ENCODE measurements around the gene MAGI1.
"Not testable (repeated sequence)": the region's sequence is repeated elsewhere in the genome, so short reads cannot be mapped to it uniquely, and the experiment has no call there.

MAGI1 gene

DNA sequence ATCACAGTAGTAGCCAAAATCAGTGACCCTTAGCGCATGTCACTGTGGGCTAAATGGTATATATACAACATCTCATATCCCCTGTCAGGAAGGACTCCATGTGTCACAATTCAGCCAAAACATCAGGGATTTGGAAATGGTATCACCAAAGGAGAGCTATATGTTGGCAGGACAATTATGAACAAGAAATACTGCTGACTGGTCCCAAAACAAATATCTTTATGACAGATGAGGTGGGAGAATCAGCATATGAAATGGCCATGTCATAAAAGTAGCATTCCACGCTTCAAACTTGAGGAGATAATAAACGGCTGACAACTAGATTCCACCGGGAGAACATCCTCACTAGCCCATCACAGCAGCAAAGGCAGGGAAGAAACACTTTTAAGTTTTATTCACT is 158.4 kb downstream of the MAGI1 start:
- in situ Hi-C loops (cut with MboI; ENCODE audit: low sequenced_read_pairs), result no loop called here

DNA sequence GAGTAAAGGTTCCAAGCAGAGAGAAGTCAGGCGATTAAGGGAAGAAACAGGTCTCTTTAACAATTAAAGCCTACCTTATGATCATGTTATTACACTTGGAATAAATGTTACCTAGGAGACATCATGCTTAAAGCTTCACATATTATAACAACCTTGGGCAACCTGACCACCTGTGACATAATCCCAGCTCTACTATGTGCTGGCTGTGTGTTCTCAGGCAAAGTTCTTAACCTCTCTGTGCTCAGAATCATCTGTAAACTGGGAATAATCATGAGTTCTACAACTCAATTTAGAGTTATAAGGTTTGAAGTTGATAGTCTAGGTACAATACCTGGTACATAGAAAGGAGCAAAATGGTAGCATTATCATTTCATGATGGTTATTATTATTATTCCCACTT is 159.3 kb downstream of the MAGI1 start:
- in situ Hi-C loops (cut with MboI; ENCODE audit: low sequenced_read_pairs), result no loop called here

DNA sequence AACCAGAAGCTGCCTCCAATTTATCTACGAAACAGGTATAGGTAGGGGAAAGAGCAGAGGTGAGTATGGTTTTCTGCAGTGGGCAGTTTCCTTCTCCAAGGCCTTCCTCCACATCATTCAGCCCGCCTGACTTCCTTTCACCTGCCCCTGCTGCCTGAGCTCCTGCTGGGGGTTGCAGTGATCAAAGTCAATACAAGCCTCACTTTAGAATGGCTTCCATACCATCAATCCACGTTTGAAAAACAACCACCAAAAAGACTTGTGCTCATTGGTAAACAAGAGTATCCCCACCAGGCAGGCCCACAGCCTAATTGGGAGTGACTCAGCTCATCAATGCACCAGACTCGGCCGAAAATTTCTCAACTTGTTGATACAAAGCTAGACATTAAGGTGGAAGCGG is 159.9 kb downstream of the MAGI1 start:
- in situ Hi-C loops (cut with MboI; ENCODE audit: low sequenced_read_pairs), result no loop called here

DNA sequence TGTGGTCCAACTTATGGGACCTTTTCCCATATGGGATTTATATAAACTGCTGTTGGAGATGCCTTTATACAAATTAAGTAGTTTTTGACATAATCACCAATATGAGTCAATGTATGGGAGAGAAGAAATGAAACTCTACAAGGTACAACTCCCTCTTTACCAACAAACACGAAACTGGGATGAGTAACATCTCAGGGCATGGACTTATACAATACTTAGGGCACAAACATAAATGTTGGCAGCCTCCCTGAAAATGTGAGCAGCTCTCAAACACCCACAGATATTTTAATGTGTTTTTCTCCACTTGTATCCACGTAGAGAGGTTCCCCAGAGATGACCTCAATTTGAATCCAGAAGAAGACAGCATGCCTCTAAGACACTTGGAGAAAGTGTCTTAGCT is 161.6 kb downstream of the MAGI1 start:
- in situ Hi-C loops (cut with MboI; ENCODE audit: low sequenced_read_pairs), result no loop called here

DNA sequence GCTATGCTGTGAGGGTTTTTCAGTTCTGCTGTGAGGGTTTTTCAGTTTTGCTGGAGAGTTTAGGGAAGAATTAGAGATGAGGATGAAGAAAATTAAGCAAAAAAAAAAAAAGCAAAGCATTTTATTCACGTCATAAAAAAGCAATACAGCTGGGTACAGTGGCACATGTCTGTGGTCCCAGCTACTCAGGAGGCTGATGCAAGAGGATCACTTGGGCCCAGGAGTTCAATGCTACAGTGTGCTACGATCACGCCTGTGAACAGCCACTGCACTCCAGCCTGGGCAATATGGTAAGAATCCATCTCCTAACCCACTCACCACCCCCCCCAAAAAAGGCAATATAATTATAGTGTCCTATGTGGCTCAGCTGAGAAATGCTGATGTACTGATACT is 162.7 kb downstream of the MAGI1 start:
- in situ Hi-C loops (cut with MboI; ENCODE audit: low sequenced_read_pairs), result no loop called here

DNA sequence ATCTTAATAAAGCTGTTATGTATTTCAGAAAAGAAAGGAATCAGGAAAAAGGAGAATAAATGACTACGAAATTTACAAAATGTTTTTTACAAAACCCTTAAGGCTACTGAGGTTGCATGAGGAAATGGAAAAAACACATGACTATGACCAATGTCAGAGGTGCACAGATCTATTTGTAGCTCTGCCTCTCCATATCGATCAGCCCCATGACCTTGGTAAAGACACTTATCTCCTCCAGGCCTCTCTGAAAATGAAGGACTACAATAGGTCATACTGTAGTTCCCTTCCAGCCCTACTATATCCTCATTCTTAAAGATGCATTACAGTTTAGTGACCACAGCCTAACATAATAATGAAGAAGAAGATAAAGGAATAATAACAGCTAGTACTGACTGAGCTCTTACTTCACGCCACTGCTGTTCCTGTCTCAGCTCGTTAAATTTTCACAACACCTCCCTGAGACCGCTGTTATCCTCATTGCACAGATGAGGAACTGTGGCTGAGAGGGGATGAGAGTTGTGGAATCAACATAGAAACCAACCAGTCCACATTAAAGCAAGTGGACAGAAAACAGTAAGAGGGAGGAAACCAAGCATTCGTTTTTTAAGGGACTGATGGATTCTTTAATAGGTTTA is 163.2 kb downstream of the MAGI1 start:
- in situ Hi-C loops (cut with MboI; ENCODE audit: low sequenced_read_pairs), result no loop called here

DNA sequence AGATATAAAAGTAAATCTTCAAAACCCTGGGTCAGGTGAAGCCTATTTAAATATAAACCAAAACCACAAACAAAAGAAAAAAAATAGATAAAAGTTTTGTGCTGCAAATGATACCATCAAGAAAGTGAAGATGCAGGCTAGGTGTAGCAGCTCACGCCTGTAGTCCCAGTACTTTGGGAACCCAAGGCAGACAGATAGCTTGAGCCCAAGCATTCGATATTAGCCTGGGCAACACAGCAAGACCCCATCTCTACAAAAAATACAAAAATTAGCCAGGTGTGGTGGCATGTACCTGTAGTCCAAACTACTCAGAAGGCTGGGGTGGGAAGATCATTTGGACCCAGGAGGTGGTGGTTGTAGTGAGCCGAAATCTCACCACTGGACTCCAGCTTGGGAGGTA is 164.8 kb downstream of the MAGI1 start:
- in situ Hi-C loops (cut with MboI; ENCODE audit: low sequenced_read_pairs), result no loop called here

DNA sequence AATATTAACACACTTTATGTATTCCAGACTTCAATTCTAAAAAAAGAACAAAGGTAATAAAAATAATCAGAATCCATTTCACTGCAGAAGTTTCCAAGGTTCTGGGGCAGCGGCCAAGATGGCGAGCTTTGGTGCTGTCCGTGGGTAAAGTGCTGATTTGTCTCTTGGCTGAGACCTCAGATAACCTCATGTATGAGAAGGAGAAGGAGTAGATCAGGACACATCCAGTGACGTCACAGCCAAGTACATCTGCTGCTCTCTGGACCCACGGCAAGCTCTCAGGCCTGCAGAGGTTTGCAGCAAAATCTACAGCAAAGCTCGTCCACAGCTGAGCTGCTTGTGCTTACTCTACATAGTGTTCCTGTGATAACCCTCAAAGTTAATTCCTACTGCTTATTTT is 165.7 kb downstream of the MAGI1 start:
- in situ Hi-C loops (cut with MboI; ENCODE audit: low sequenced_read_pairs), result no loop called here

DNA sequence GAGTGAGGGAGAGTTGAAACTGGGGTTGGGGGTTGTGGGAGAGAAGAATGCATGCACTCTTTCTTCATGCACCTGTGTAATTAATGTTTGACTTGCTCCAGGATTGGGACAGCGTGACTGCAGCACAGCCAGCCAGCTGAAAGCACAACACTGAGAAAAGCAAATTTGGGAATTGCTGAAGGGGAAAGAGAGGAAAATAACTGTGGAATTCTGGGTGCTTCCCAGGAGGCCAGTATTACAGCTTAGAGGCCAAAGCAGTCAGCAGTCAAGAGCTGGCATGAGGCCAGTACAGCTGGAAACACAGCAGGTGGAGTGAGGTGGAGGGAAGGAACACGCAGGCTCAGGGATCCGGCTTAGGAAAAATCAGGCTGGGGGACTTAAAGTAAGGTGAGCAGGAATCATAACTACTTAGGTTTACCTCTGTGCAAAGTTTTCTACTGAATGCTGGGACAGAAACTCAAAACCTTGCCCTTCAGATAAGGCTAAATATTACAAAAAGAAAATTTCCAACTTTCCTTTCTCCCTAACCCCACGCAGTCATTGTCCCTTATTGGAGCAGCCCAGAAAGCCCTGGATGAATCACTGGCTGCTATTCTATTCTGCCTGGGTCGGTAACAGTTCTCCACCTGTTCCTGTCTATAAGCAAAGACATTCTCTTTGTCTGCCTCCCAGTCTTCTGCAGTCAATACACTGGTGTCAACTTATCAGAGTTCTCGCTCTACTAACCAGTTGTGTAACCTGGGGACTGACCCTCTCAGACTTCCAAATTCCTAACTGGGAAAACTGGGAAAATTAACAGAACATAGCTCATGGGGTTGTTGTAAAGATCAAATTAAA is 167.2 kb downstream of the MAGI1 start:
- in situ Hi-C loops (cut with MboI; ENCODE audit: low sequenced_read_pairs), result no loop called here

DNA sequence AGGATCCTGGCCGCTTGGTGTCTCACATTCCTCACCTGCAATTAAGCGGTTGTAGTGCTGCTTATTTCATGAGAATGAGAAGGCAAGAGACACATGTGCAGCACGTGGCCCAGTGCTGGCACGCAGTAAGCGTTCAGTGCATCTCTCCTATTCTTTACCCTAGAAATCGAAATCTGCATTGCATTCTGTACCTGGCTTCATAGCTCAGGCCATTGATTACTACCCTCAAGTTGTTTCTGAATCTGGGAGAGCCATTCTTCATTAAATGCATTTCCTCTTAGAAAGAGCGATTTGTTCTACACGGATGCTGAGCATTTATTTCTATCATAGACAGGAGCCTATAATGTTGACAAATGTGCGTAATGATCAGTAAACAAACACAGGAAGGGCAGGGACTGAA is 168.9 kb downstream of the MAGI1 start:
- in situ Hi-C loops (cut with MboI; ENCODE audit: low sequenced_read_pairs), result no loop called here

DNA sequence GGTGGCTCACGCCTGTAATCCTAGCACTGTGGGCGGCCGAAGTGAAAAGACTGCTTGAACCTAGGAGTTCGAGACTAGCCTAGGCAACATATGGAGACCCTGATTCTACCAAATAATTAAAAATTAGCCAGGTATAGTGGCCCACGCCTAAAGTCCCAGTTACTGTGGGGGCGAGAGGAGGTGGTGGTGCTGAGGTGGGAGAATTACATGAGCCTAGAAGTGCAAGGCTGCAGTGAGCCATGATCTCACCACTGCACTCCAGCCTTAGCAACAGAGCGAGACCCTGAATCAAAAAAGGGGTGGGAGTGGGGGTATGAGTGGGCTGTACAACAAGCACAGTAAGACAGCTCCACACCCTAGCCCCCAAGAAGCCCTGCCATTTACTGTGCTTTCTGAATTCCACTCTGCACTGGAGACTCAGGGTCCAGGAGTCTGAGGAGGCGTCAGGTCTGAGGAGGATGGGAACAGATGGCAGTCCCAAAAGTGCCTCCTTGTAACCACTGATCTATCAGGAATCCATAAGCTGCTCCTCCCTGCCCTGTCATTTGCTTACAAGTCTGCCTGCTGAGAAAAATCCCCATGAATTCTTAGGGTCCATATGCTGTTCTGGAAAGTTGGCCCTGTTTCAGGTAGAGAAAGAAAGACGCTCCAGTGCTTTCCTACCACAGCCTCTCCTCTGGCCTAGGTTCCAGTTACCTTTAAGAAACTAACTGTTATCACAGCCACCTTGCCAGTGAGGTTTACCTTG is 171.1 kb downstream of the MAGI1 start:
- in situ Hi-C loops (cut with MboI; ENCODE audit: low sequenced_read_pairs), result no loop called here

DNA sequence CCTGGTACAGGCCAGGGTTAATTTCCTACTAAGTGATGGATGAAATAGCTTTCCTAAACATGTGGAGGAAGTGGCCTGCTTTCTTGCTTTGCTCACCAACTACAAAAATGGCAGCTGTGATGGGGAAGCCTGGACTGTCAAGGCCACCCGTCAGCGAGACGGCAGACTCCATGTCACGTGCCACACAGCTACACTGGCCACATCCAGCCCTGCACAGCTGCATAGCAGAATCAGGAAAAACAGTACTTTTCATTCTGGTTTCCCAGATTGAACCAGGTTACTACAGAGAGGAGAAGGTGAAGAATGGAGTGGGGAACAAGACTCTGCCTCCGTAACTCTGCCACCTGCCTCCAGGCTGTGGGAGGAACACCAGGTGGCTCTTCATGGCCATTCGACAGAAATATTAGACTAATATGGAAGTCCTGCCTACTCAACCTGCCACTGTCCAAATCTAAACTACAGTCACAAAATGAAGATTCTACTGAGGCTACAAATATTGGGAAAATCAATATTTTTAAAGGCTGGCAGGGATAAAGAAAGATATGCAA is 174.3 kb downstream of the MAGI1 start:
- in situ Hi-C loops (cut with MboI; ENCODE audit: low sequenced_read_pairs), result no loop called here

DNA sequence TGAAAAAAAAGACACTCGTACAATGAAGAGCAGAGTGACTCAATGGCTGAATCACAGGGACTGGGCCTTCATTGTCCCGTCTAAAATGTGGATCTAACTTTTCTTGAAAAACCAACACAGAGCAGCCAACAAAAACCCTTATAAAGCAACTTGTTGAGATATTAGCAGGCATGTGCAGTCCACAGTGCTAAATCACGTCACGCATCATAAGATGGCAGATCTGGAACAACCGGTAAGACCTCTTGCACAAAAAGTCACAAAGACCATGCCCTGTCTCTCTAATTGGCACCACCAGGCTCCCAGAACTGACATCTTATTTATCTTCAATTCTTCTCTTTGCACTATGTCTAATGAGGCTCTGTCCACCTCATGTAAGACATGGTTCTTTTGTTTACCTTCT is 177.0 kb downstream of the MAGI1 start:
- in situ Hi-C loops (cut with MboI; ENCODE audit: low sequenced_read_pairs), result no loop called here

DNA sequence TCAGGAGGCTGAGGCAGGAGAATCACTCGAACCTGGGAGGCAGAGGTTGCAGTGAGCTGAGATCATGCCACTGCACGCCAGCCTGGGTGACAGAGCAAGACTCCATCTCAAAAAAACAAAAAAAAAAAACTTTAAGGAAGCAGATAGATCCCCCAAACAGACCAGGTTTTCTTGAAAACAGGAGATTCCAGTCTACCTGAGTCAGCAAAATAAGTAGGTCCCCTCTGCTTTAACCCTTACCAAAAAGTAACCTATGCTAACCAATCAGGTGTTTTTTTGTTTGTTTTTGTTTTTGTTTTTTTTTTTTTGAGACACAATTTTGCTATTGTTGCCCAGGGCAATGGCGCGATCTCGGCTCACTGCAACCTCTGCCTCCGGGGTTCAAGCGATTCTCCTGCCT is 179.1 kb downstream of the MAGI1 start:
- in situ Hi-C loops (cut with MboI; ENCODE audit: low sequenced_read_pairs), result not testable (repeated sequence)

DNA sequence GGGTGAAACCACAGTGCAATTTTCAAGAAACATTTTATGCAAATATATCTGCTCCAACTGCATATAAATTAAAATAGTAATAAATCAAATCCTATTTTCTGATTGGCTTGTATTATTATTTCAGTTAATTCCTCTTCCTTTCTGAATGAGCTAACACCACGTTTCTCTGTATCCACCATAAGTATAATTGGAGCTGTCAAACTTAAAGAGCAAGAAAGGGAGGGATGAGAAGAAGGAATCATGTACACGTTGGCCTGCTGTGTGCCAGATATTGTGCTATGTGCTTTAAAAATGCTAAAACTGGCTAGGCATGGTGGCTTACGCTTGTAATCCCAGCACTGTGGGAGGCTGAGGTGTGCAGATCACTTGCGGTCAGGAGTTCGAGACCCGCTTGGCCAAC is 180.0 kb downstream of the MAGI1 start:
- in situ Hi-C loops (cut with MboI; ENCODE audit: low sequenced_read_pairs), result no loop called here

DNA sequence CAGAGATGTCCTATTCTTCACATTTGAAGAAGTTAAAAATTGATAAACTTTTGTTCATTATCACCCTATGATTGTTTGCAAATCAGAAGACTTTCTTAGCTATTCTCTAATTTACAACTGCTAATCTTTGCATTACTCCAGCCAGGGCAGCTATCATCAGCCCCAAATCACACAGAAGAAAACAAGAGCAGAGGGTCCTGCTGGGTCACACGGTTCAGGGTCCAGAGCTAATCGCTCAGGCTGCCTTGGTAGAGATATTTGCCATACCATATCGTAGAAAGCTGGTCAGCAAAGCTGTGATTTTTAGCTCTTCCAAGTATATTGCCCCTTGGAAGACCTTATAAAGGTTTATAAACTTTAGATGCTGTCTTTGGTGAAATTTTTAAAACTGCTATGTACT is 181.4 kb downstream of the MAGI1 start:
- in situ Hi-C loops (cut with MboI; ENCODE audit: low sequenced_read_pairs), result no loop called here

DNA sequence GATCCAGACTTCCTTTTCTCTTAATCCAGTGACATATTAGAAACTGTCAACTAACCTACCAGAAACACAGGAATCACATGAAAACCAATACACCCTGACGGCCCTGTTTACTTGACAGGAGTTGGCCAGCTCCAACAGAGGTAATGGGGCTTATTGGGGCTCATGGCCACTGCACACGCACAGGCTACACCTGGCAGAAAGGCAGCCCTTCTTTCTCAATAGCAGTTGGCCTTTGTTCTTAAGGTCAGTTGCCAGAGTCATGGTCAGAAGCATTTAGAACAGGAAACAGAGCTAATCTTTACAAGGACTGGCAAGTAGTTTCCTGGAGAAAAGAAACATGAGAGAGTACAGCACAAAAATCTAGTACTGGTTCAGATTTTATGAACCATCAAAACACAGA is 181.8 kb downstream of the MAGI1 start:
- in situ Hi-C loops (cut with MboI; ENCODE audit: low sequenced_read_pairs), result no loop called here

DNA sequence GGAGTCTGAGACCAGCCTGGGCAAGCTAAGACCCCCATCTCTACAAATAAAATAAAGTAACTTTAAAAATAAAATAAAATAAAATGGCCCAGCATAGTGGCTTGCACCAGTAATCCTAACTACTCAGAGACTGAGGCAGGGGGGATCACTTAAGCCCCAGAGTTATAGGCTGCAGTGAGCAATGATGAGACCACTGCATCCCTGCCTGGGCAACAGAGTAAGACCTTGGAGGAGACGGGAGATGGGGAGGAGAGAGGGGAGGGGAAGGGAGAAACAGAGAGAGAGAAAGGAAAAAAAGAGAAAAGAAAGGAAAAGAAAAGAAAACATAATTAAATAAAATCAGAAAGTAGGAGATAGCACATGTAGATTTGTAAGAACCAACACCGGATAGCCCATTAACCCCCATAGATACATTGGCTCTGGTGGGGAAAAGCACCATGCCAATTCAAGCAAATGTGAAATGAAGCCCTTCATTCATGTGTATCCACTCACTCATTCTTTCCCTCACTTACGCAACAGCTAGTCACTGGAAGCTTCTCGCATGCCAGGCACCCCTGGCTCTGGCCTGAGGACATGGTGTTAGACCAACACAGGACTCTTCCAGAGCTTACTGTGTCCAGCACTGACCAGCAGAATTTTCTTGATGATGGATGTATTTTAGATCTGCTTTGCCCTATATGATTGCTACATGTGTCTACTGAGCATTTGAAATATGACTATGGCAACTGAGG is 183.2 kb downstream of the MAGI1 start:
- in situ Hi-C loops (cut with MboI; ENCODE audit: low sequenced_read_pairs), result no loop called here

DNA sequence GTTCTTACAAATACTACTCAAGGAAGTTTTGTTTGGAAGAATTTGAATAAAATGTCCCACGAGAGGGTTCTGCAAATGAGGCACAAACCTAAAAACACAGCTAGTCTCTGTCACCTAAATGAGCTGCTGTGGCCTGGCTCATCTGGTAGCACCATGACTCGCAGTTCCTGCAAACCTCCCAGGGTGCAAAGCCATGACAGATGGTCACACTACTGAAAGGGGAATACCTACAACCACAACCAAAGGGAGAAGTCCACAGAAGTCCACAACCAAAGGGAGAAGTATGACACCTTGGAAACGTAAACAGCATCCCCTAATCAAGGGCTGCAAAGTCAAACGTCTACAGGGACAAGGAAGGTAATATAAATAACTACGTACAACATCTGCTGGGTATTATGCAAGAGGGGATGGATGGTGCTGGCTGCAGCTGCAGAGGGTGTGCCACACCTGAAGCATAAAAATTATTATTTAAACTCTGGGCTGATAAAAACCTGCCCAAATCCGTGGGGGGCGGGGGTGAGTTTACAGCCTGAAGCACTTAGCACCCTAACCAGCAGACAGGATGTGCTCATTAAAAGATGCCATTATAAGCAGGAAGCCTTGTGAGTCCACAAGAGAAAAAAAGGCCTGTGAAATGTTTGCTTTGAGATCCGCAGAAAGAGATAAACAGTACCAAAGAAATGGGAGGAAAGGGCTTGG is 184.0 kb downstream of the MAGI1 start:
- in situ Hi-C loops (cut with MboI; ENCODE audit: low sequenced_read_pairs), result no loop called here

DNA sequence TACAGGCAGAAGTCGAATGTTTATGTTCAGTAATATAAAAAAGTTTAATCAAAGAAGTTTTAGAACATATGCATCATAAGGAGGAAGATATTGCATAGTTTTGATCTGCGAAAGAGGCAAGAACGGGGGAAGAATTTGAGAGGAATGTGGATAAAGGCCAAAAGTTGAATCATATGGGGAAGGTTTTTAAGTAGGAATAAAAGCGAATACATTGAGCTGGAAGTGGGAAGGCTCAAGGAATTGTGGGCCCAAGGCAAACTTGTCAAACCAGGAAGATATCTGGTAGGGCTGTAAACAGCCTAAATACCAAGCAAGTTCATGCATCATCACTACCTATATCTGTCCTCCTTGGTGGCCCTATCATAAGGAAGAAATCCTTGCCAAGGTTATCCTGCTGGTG is 186.9 kb downstream of the MAGI1 start:
- in situ Hi-C loops (cut with MboI; ENCODE audit: low sequenced_read_pairs), result no loop called here

All from HL-60/S4 treated with phorbol 12-myristate 13-acetate at 8.2 ng/mL for 4 days and 3 days (cell line).